COLO829 (cell line): ENCODE data around the gene SUSD3.

Experiments used
- DNase-seq: peaks from one replicate; pipeline ENCODE4 v3.0.0; 2012; ENCODE audit warnings: low spot score

Gene SUSD3

DNA sequence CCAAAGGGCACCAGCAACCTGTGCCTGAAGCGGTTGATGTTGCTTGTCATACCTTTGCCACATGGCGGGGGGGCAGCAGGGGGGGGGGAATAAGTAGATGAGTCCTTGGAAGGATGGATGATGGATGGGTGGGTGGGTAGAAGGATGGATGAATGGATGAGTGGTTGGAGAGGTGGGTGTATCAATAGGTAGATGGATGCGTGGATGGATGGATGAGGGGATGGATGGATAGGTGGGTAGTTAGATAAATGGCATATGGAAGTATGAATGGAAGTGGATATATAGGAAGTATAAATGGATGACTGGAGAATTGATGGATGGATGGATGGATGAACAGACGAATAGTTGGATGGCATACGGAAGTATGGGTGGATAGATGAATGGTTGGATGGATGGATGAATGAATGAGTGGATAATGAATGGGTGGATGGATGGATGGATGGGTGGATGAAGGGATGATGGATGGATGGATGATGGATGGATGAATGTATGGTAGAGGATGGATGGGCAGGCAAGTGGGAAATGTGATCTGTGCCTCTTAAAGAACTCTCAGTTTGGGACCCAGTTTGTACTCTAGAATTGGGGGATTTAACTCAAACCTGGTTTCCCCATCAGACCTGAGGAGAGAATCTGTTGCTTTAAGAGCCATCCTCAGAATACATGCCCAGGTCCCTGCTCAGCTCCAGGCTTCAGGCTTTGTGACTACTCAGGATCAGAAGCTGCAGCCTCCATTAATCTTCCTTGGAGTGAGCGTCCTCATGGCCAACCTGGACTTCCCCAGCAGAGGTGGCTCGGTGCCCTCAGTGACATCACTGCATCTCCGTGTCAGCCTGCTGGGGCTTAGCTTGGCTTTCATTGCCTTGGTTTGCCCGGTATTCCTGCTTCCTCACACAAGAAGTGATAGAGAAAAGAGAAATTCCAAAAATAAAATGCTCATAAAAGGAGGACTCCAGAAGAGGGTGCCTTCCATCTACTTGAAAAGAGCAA, 27.6 kb upstream of the SUSD3 start:
- no peak for DNase-seq

DNA sequence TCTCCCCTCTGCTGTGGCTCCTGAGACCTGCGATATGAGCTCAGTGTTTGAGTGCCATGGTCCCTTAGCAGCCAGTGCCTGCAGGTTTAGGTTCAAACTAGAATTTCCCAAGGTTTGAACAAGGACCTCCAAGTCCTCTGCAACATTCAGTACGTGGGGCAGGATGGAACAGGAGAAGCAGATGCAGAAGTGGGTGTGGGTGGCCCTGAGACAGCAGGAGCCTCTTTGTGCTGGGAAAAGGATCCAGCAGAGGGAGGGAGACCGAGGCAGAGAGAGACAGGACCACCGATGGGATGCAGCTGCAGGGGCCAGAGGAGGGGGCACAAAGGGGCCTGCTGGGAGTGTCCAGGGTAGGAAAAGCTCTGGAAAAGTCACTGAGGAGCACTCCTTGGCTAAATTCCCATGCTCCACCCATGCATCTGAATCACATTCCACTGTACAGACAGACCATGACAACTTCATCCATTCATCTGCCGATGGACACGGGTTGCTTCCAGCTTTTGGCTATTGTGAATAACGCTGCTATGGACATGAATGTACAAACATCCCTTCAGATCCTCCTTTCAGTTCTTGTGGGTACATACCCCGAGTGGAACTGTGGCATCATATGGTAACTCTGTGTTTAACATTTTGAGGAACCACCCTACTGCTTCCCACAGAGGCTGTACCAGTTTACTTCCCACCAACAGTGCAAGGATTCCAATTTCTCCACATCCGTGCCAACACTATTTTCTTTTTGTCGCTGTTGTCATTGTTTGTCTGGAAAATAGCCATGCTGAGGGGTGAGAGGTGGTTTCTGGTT, 26.7 kb upstream of the SUSD3 start:
- DNase-seq = peak; percentile 41

DNA sequence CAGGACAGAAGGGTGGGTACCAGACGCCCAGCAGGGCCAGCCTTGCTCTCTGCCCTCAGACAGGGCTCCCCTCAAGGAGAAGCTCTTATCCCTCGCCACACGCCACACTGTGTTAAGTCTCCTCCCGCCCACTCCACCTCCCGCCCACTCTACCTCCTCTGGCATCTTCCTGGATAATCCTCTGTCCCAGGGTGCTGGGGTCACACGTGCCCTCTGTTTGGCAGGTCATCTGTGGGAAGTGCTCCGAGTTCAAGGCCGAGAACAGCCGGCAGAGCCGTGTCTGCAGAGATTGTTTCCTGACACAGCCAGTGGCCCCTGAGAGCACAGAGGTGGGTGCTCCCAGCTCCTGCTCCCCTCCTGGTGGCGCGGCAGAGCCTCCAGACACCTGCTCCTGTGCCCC, 26.0 kb upstream of the SUSD3 start:
- DNase-seq = no peak

DNA sequence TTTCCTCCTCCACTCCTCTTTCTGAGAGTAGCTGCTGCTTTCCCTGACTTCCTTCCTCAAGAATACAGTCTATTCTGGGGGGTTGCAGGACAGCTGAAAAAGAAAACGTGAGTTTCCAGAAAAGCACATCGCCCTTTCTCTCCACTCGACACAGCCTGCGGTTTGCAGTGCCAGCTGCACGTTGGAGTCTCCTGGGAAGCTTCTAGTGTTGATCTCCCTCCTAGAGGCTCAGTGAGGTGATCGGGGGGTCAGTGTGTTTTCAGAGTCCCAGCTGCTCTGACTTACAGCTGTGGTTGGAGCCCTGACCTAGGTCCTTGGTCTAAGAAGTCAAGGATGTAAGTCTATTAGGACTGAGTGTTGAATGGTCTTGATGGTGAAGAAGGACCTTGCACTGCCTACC, 25.0 kb upstream of the SUSD3 start:
- no peak for DNase-seq

DNA sequence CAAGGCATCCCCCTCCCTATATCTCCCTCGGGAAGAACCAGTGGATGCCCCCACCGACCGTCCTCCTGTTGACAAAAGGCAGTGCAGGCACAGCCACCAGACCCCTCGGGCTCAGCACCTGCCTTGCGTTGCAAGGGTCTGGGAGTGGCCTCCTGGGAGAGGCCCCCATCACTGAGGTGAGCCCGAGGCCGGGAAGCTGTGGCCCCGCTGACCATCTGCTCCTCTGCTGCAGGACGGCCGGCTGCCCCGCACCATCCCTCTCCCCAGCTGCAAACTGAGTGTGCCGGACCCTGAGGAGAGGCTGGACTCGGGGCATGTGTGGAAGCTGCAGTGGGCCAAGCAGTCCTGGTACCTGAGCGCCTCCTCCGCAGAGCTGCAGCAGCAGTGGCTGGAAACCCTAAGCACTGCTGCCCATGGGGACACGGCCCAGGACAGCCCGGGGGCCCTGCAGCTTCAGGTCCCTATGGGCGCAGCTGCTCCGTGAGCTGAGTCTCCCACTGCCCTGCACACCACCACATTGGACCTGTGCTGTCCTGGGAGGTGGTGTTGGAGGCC, 23.3 kb upstream of the SUSD3 start:
- no peak for DNase-seq

DNA sequence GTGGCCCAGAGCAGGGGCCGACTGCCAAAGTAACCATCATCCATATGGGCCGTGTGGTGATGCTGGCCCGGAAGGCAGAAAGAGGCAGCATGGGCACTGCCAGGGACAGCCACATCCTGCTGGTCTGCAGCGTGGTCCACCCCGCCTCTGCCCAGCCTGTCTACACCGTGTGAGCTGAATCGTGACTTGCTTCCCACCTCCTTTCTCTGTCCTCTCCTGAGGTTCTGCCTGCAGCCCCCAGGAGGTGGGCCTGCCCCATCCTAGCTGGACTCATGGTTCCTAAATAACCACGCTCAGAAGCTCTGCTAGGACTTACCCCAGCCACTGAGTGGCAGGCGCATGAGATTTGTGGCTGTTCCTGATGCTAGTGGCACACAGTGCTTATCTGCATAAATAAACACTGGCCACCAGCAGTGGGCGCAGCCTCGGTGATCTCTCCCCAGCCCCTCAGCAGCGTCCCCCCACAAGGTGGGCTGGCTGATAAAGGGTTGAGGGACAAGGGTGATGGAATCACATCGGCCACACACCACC, 22.6 kb upstream of the SUSD3 start:
- no peak for DNase-seq

DNA sequence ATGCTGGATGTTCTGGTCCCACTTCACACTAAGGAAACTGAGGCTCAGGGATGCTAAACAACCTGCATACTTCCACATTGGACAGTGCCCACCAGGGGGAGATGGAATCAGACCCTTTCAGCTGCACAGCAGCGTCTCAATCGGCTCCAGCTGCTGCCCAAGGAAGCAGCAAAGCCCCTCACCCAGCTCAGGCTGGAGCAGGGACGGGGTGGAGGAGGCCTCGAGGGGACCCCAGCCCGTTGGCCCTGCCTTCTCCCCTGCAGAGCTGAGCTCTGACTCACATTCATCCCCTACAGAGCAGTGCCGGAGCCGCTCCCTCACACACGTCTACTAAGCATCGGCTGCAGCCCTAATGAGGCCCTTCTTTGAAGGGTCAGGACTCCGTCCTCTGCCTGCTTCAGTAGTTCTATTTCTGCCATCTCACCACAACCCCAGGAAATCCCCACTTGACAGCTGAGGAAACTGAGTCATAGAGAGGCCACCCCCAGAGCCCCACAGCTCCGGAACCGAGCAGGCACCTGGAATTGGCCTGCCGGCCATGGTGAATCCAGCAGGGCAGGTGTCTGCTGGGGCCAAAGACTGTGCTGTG, 21.5 kb upstream of the SUSD3 start:
- no peak for DNase-seq

DNA sequence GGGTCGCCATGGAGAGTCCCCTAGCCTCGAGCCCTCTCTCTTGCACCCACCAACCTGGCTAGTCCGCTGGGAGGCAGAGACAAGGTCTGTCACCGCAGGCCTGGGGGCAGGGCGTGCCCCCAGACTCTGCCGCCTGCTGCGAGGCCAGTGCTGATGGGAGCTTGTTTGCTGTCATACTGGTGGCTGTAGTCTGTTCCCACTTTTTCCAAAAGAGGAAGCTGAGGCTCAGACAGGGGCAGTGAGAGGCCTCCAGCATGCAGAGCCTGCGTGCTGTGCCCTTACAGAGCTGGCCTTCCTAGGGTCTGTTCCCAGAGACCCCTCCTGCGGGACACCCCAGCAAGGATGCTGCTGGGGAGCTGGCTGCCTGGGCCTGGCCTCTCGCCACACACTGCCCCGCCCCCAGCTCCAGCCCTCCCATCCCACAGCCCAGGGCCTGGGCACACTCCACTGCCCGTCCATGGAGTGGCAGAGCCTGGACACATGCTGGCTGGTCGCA, 21.0 kb upstream of the SUSD3 start:
- DNase-seq = no peak

DNA sequence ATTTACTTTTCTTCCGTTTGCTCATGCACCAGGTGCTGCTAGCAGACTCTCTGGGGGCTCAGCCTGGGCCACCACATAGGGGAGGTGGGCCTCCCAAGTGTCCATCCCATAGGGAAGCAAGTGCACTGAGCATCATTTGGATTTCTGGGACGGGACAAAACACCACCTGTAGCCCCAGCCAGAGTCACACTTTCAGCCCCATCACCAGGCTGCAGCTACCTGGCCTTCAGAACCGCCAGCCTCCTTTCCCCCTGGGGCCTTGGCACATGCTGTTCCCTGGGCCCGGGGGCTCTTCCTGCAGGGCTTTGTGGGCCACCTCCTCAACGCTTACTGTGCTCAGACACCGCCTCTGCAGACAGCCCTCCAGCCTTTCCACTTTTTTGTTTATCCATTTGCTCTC, 19.6 kb upstream of the SUSD3 start:
- no peak for DNase-seq

DNA sequence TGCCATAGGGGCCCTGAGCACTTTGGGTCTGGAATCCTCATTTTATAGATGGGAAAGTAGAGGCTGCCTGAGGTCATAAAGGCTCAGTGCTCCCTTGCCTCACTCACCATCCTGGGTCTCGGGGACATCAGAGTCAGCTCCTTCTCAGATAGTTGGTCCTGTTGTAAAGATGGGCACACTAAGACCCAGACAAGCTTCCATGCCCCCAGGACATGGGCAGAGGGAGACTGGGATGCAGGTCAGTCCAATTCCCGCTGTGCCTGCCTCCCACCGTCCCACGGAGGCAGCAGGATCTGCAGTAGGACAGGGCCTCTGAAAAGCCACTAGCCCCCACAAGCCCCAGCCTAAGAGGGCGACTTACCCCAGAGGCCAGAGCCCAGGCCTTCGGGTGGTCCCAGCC, 19.0 kb upstream of the SUSD3 start:
- DNase-seq = no peak

DNA sequence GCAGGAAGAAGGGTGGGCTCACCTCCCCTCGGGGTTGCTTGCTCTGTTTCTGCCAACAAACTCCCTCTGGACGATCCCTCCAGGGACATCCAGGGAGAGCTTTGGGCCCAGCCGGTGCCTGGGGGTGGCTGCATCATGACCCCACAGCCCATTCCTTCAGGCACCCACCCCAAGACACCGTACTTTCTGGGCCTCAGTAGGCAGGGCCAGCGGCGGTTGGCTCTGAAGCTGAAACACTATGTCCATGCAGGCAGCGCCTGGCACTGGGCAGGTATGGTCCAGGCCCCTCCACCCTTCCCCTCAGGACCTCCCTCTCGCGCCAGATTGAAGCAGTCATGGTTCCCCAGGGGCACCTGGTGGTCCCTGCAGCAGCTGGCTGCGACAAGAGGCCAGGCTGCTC, 18.5 kb upstream of the SUSD3 start:
- no peak for DNase-seq

DNA sequence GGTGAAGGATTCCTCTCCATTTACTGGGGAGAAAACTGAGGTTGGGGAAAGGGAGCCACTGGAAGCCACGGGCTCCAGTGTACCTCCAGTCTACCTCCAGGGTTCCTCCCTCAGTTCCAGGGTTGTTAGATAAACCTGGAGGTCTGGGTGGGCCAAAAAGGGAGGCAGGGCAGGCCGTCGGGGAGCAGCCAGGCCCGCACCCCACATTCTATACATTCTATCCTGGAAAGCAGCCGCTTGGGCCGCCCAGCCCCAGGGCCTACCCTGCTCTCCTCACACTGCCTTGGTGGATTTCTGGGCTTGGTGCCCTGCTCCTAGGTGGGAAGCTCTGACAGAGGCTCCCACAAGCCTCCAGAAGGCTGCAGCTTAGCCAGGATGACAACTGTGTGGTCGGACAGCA, 18.1 kb upstream of the SUSD3 start:
- DNase-seq = no peak

DNA sequence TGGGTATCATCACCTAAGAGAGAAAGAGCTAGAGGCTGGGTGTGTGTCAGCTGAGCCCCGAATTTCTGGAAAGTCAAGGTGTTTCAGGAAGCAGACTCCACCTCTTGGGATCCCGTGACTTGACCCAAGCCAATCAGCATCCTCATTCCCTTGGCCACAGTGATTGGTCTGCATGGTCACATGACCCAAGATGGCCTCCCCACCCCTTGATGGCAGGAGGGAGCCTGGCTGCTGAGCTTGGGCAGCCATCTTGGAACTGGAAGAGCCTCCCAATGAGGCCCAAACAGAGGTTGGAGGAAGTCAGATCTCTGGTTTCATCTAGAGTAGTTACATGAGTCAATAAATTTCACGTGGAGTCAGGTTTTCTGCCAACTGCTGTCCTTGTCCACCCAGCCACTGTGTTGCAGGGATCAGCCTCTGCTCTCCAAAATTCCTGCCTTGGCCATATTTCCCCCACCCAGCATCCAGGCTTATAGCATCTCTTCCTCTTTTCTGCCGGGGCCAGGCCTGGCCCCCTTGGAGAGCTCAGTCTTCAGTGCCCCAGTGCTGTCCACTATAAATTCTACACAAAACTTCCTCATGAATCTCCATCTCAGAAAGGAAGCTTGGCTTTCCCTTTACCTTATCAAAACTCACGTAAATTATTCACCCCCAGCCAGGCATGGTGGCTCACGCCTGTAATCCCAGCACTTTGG, 17.2 kb upstream of the SUSD3 start:
- DNase-seq = no peak

DNA sequence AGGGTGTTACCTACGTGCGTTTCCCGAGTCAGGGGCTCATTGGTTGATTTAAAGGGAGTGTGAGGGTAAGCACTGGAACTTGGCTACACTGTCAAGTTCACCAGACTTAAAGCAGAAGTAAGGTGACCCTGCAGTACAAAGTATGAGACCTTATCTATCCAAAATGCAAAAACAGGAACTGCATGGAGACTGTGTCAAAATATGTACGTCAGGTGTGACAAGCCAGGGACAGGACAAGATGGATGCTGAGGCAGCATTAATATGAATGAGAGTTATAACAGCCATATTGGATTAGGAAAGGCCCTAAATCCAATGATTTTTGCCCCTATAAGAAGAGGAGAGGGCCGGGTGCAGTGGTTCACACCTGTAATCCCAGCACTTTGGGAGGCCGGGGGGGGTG, 15.4 kb upstream of the SUSD3 start:
- DNase-seq = no peak

DNA sequence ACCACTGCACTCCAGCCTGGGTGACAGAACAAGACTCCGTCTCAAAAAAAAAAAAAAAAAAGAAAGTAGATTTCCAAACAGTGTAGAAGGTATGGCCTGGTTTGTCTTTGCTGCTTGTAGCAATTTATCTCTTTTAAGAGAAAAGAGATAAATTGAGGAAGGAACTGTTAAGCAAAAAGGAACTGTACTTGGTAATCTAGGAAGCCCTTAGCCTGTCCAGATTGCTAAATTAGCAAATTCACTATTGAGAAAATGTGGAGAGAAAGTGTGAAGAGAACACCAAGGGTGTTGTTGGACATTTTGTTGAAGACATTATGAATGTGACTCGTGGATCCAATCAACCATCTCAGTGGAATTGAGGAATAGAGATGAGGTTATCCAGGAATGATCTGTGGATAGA, 13.0 kb upstream of the SUSD3 start:
- DNase-seq = no peak

DNA sequence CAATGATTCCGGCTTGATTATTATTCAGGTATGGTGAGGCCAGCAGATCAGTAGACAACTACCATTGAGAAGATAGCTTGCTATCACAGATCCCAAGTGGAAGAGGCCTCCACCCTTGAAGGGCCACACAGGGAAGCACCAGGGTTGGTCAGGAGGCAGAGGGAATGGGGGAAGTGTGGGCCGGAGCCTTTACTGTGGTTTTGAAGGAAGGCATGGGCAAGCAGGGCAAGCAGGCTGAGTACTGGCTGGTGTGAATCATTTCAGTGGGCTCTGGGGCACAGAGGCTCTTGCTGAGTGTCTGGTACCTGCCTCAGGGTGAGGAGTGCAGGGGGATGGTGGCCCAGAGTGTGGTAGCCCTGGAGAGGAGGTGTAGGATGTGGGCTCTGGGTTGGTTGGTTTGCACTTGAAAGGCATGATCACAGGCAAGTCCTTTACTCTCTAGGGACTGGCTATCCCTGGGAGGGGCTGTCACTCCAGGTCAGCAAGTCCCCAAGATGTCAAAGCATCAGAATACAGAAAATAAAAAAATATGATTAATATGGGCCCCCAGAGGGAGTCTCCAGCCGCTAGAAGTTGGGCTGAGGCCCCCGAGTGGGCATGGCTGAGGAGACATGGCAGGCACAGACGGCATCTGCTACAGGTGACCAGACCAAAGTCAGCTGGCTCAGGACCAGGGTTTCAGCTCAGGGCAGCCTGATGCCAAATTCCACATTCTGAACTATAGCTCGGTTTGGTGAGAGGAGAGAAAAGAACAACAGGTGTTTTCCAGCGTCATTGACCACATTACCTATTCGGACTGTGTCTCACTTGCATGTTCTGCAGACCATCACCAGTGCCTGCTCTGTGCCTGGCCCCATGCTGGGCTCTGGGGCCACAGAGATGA, 9.7 kb upstream of the SUSD3 start:
- DNase-seq = no peak

DNA sequence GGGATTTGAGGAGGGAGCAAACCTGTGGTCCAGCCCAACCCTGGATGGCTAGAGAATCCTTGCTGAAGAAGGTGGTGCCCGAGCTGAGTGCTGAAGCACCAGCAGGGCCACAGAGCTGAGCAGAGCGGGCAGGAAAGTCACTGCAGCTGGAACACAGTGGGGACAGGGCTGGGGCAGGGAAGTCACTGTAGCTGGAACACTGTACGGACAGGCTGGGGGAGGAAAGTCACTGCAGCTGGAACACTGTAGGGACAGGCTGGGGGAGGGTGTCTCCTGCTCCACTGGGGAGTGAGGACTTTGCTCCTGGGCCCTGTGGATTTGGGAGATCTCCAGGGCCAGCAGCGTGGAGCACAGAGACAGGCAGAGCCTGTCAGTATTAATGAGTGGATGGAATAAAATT, 9.0 kb upstream of the SUSD3 start:
- no peak for DNase-seq

DNA sequence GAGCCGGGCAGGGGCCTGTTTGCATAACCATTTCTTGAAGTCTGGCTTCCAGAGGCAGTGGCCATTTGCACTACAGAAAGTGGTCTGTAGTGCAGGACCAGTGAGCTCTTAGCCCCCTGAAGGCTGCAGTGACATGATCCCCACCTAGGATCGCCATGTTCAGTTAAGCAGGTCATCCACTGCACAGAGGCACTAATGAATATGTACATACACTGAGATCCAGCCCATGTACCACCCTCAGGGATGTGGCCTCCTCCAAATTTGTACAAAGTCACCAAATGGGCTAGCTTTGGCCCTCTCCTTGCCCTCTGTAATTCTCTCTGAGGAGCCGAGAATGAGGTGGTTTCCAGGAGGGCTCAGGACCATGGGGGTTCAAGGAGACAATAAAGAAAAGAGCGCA, 8.3 kb upstream of the SUSD3 start:
- DNase-seq = no peak

DNA sequence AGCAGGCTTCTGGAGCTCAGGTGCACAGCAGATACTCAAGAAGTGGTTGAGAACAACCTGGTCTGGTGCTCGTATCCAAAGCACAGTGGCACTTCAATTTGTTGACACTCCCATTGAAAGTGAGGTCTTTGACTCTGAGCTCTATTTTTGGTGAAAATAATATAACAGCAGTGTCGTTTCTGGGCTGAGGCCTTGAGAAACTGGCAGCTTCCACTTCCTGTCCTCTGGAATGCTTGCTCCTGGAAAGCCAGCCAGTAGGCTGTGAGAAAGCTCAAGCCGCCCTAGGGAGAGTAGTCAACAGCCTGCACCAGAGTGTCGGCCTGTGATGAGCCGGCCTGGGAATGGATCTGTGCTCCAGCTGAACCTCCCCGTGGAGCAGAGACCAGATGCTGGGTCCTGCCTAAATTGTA, 6.8 kb upstream of the SUSD3 start:
- no peak for DNase-seq

DNA sequence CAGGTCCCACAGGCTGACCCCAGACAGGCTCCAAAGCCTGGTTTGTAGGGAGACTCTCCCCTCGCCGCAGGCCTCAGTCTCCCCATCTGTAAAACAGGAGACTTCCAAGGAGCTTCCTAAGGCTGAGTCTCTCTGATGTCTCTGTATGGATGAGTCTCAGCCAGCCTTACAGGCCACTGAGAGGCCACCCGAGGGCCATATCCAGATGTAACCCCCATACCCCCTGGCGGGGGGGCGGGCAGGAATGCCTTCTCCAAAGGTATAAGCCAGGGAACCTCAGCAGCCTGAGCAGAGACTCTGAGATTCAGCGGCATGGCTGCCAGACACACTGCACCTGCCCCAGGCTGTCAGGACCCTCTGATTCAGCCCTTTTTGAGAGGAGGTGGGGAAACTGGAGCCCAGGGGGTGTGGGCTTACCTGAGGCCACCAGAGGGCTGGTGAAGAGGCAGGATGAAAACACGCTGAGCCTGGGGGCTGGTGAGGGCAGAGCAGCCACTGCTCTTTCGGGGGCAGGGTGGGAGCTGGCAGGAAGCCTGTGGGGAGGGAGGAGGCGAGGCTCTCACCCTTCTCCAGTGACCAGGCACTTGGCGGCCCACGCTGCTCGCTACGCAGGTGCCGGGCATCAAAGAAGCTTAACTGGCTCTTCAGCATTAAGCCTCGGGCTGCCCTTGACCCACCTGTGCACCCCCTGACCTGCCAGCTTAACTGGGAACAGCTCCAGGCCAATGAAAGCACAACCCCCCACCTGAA, 5.5 kb upstream of the SUSD3 start:
- DNase-seq = no peak
